Measurements from ENCODE around the gene HIC1.
A peak's percentile ranks its signal among the peaks of the same experiment; 100 is the strongest.

Gene HIC1

GRCh38 chr17:2063261-2064146, 8.6 kb downstream of the HIC1 start:
- peaks cover 27% of the 10 kb centered on the region for H3K27me3 ChIP-seq
- H3K4me3 ChIP-seq, result peak overlapping the region; percentile 44; the same call in 1 of the 2 replicates
- peaks cover 96% of the 10 kb centered on the region for H3K4me1 ChIP-seq
- no peaks in the 10 kb centered on the region for H3K9me3 ChIP-seq
- peak overlapping the region; percentile 87 for H3K4me2 ChIP-seq
- peaks cover 1% of the 10 kb centered on the region for H4K20me1 ChIP-seq
- H3K9ac ChIP-seq, result peak overlapping the region; percentile 75; the same call in 1 of the 2 replicates
- H3K27ac ChIP-seq, result peak overlapping the region; percentile 88
- peaks cover 37% of the 10 kb centered on the region for H3K36me3 ChIP-seq
- no peak for TF ChIP-seq Cebpa-rat (IDR thresholded peaks at IDR 0.05)

DNA sequence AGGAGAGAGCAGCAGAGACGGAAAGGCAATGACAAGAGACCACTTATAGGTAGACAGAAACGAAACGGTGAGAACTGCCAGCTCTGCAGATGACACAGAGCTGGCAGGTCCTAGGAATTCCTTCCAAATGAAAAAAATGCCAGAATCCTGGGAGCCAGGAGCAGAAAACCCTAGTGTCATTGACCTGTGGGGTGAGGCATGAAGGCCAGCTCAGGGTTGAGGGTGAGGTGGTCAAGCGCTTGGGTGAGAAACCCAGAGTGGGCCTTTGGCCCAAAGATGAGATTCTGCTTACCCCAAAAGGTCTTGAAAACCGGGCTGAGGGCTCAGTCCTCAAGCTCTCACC, 9.2 kb downstream of the HIC1 start:
- no peaks in the 10 kb centered on the region for H3K9me3 ChIP-seq
- TF ChIP-seq Cebpa-rat (IDR thresholded peaks at IDR 0.05), result no peak
- no peaks in the 10 kb centered on the region for H4K20me1 ChIP-seq
- H3K4me1 ChIP-seq, result peaks cover 99% of the 10 kb centered on the region
- peak overlapping the region; percentile 75 for H3K9ac ChIP-seq
- peaks cover 22% of the 10 kb centered on the region for H3K27me3 ChIP-seq
- peak overlapping the region; percentile 44 for H3K4me3 ChIP-seq
- peak overlapping the region; percentile 87 for H3K4me2 ChIP-seq
- H3K27ac ChIP-seq, result peak overlapping the region; percentile 88
- H3K36me3 ChIP-seq, result peaks cover 40% of the 10 kb centered on the region

- TF ChIP-seq Cebpa-rat (IDR thresholded peaks at IDR 0.05), result no peak
- Histone ChIP-seq H3K4me1 (peaks cover 100% of the 10 kb centered on the region), H3K36me3 (peaks cover 40% of the 10 kb centered on the region), H3K27ac (peak overlapping the region; percentile 88), H4K20me1 (no peaks in the 10 kb centered on the region), H3K27me3 (peaks cover 18% of the 10 kb centered on the region), H3K9ac (peak overlapping the region; percentile 75), H3K9me3 (no peaks in the 10 kb centered on the region), H3K4me2 (peak overlapping the region; percentile 87), H3K4me3 (peak overlapping the region; percentile 44)
Observed at GRCh38 chr17:2064520-2064971, 9.6 kb downstream of the HIC1 start.

- peak overlapping the region; percentile 87 for H3K4me2 ChIP-seq
- H3K27me3 ChIP-seq, result peaks cover 12% of the 10 kb centered on the region
- peak overlapping the region; percentile 44 for H3K4me3 ChIP-seq
- TF ChIP-seq Cebpa-rat (IDR thresholded peaks at IDR 0.05), result no peak
- no peaks in the 10 kb centered on the region for H3K9me3 ChIP-seq
- H3K27ac ChIP-seq, result peak overlapping the region; percentile 88
- H3K36me3 ChIP-seq, result peaks cover 39% of the 10 kb centered on the region
- peak overlapping the region; percentile 75 for H3K9ac ChIP-seq
- H4K20me1 ChIP-seq, result no peaks in the 10 kb centered on the region
- peaks cover 100% of the 10 kb centered on the region for H3K4me1 ChIP-seq
Observed at GRCh38 chr17:2064980-2065785, 10.3 kb downstream of the HIC1 start.

GRCh38 chr17:2065949-2066400, 11.1 kb downstream of the HIC1 start:
- H3K9ac ChIP-seq, result peak overlapping the region; percentile 75
- no peak for TF ChIP-seq Cebpa-rat (IDR thresholded peaks at IDR 0.05)
- H3K36me3 ChIP-seq, result peaks cover 37% of the 10 kb centered on the region
- peak overlapping the region; percentile 88 for H3K27ac ChIP-seq
- H3K4me1 ChIP-seq, result peaks cover 100% of the 10 kb centered on the region
- no peaks in the 10 kb centered on the region for H4K20me1 ChIP-seq
- peaks cover 4% of the 10 kb centered on the region; the same call in 1 of the 2 replicates for H3K27me3 ChIP-seq
- H3K9me3 ChIP-seq, result no peaks in the 10 kb centered on the region
- H3K4me2 ChIP-seq, result peak overlapping the region; percentile 87
- peak overlapping the region; percentile 44; the same call in 1 of the 2 replicates for H3K4me3 ChIP-seq

GRCh38 chr17:2067048-2067561, 12.2 kb downstream of the HIC1 start:
- H3K4me3 ChIP-seq, result peak overlapping the region; percentile 6; the same call in 1 of the 2 replicates
- no peaks in the 10 kb centered on the region for H3K9me3 ChIP-seq
- no peak for TF ChIP-seq Cebpa-rat (IDR thresholded peaks at IDR 0.05)
- H3K36me3 ChIP-seq, result peaks cover 27% of the 10 kb centered on the region; the same call in 1 of the 2 replicates
- peak overlapping the region; percentile 75 for H3K9ac ChIP-seq
- peak overlapping the region; percentile 88 for H3K27ac ChIP-seq
- H3K27me3 ChIP-seq, result no peaks in the 10 kb centered on the region
- peaks cover 100% of the 10 kb centered on the region for H3K4me1 ChIP-seq
- no peaks in the 10 kb centered on the region for H4K20me1 ChIP-seq
- peak overlapping the region; percentile 87 for H3K4me2 ChIP-seq

- Histone ChIP-seq H3K27me3 (no peaks in the 10 kb centered on the region), H3K9me3 (no peaks in the 10 kb centered on the region), H3K27ac (peak overlapping the region; percentile 88), H3K4me2 (peak overlapping the region; percentile 87), H3K36me3 (0 out of 2 replicates have a peak, but pooled peaks cover 24% of the 10 kb centered on the region), H3K9ac (peak overlapping the region; percentile 75), H4K20me1 (no peaks in the 10 kb centered on the region), H3K4me1 (peaks cover 100% of the 10 kb centered on the region), H3K4me3 (peak overlapping the region; percentile 6)
- TF ChIP-seq Cebpa-rat (IDR thresholded peaks at IDR 0.05), result no peak
Observed at GRCh38 chr17:2067608-2068024, 12.7 kb downstream of the HIC1 start.

DNA sequence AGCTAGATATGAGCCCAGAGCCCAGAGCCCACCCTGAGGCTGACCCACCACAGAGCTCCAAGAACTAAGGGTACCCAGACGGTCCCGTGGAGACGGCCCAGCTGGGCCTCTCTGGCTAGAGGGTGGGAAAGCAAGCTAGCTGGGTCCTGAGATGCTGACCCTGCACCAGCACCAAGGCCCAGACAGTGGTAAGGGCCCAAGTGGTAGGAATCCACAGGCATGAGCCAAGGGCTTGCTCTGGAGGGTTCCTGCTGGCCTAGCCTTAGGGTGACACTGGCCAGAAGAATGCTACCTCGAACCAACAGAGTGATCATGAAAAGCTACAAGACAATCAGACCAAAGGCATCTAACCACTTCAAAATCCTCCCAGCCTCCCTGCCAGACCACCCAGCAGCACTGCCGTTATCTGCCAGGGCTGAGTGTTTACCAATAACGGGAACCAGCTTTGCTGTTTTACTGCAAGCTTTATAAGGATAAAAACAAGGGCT, 13.2 kb downstream of the HIC1 start:
- peak overlapping the region; percentile 75 for H3K9ac ChIP-seq
- H3K36me3 ChIP-seq, result 0 out of 2 replicates have a peak, but pooled peaks cover 19% of the 10 kb centered on the region
- H3K27ac ChIP-seq, result peak overlapping the region; percentile 88
- no peaks in the 10 kb centered on the region for H3K9me3 ChIP-seq
- no peak for TF ChIP-seq Cebpa-rat (IDR thresholded peaks at IDR 0.05)
- peak overlapping the region; percentile 87 for H3K4me2 ChIP-seq
- H3K27me3 ChIP-seq, result no peaks in the 10 kb centered on the region
- peaks cover 100% of the 10 kb centered on the region for H3K4me1 ChIP-seq
- peak overlapping the region; percentile 6; the same call in 1 of the 2 replicates for H3K4me3 ChIP-seq
- H4K20me1 ChIP-seq, result no peaks in the 10 kb centered on the region

DNA sequence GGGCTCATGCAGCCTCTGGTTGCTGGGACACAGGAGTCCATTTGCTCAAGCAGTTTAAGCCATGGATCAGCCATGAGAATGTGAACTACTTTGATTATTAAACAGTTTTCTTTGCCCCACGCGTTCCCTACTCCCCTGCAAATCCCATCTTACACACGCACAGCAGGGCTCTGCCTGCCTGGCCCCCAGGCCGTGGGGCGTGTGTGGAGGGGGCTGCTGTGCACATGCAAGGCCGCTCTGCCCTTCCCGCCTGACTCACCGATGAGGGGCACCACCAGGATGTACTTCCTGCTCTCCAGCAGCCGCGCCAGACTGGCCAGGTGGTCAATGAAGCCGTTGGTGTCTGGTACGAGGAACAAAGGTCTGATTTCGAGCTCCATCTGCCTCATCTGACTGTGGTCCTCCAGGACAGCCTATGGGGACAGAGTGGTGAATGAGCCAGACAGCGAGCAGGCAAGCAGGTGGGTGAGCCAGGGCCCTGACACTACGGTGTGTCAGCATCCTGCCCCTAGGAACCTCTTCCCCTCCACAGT, 13.7 kb downstream of the HIC1 start:
- Histone ChIP-seq H3K27ac (peak overlapping the region; percentile 88), H3K36me3 (0 out of 2 replicates have a peak, but pooled peaks cover 19% of the 10 kb centered on the region), H3K9me3 (no peaks in the 10 kb centered on the region), H3K4me1 (peaks cover 100% of the 10 kb centered on the region), H3K4me2 (peak overlapping the region; percentile 87), H4K20me1 (no peaks in the 10 kb centered on the region), H3K9ac (peak overlapping the region; percentile 75), H3K4me3 (no peak overlapping the region), H3K27me3 (no peaks in the 10 kb centered on the region)
- TF ChIP-seq Cebpa-rat (IDR thresholded peaks at IDR 0.05), result no peak
